Mammary epithelial cell (primary cell): Measurements from ENCODE around the gene HTT.

ENCODE experiments used
- EZH2 ChIP-seq: IDR thresholded peaks from 2 replicates; pipeline ENCODE4 v1.6.1; 2012; ENCODE audit warnings: low read length, inconsistent platforms, borderline replicate concordance
- TF ChIP-seq, protein P1 (sequence below), 2 donors: IDR thresholded peaks in 1 of 2; conservative IDR thresholded peaks in 1 of 2; 2 replicates each; pipeline ENCODE4 v1.5.1; 2011 to 2012; ENCODE audit warnings: inconsistent platforms in 2 of 2, low read length in 2 of 2, mild to moderate bottlenecking in 2 of 2, control low read depth in 1 of 2, low read depth in 1 of 2; ENCODE audit not compliant: insufficient read depth in 1 of 2; ENCODE audit errors: extremely low read depth in 1 of 2

DNA sequence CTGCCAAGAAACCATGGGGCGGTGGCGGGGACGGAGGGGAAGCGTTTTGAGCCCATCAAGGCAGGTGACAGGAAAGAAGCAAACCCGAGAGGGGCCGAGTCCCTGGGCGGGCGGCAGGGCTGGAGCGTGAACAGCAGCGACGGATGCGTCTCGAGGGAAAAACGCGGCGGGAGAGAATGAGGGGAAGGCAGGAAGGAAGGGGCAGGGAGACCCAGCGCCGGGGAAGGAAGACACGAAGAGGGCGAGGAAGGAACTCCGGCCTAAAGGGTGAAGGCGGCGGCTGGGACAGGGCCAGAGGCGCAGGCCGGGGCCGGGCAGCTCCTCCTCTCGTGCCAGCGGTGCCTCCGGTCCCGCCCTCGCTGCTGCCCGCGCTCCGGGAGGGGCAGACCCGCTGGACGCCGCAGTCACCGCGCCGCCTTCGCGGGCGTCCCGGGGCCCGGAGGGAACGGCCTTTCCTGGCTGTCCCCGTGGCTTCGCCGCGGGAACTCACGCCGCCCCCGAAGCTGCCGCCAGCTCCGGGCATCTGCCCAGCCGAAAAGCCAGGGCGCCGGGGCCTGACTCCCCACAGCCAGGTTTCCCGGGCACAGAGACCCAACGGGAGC is 217.6 kb downstream of the HTT start:
- TF ChIP-seq, protein P1, sequence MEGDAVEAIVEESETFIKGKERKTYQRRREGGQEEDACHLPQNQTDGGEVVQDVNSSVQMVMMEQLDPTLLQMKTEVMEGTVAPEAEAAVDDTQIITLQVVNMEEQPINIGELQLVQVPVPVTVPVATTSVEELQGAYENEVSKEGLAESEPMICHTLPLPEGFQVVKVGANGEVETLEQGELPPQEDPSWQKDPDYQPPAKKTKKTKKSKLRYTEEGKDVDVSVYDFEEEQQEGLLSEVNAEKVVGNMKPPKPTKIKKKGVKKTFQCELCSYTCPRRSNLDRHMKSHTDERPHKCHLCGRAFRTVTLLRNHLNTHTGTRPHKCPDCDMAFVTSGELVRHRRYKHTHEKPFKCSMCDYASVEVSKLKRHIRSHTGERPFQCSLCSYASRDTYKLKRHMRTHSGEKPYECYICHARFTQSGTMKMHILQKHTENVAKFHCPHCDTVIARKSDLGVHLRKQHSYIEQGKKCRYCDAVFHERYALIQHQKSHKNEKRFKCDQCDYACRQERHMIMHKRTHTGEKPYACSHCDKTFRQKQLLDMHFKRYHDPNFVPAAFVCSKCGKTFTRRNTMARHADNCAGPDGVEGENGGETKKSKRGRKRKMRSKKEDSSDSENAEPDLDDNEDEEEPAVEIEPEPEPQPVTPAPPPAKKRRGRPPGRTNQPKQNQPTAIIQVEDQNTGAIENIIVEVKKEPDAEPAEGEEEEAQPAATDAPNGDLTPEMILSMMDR (conservative IDR thresholded peaks at IDR 0.05 in 1 of 2, IDR thresholded peaks at IDR 0.05 in 1 of 2; ENCODE audit: extremely low read depth in 1 of 2, insufficient read depth in 1 of 2, low read depth in 1 of 2, low read length in 2 of 2), result no peak
- no peak for TF ChIP-seq EZH2
